EL (cell line): ENCODE results near the gene ADAMTSL1.
A peak's percentile ranks its signal among the peaks of the same experiment; 100 is the strongest.

ENCODE experiments used
- DNase-seq: peaks from one replicate; pipeline ENCODE4 v3.0.0-alpha.2; 2016

ADAMTSL1 gene

DNA sequence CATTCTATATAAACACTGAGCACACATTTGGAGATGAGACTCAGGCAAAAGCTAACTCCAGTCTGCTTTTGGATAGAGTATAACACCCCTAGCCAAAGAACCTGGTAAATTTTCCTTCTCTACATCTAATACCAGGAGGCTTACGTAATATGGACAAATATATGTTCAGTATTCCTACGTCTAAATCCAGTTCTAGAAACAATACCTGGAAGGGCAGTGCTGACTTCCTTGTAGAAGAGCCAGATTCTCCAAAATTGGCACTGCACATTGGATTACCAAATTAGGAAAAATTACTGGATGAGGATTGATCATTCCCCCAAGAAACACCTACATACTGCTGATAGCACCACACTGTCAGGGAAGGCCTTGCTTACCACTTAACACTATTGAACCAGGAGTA lies 311.7 kb downstream of the ADAMTSL1 start:
- DNase-seq, result no peak

DNA sequence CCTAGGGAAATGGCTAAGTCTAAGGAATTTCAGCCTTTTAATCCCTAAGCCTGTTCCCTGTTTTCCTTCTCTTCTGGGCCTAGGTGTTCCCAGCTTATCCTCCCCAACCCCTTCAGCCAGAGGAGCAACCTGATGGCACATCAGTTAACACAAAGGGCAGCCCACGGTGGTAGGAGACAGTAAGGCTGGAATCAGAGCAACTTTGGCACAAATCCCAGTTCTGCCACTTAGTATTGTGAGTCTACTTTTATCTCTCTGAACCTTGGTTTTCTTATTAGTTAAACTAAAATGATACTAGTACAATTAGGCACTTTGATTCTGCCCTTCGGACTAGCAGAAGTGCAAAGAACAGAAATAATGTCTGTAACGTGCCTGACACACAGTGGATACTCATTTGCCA lies 312.2 kb downstream of the ADAMTSL1 start:
- DNase-seq, result no peak

DNA sequence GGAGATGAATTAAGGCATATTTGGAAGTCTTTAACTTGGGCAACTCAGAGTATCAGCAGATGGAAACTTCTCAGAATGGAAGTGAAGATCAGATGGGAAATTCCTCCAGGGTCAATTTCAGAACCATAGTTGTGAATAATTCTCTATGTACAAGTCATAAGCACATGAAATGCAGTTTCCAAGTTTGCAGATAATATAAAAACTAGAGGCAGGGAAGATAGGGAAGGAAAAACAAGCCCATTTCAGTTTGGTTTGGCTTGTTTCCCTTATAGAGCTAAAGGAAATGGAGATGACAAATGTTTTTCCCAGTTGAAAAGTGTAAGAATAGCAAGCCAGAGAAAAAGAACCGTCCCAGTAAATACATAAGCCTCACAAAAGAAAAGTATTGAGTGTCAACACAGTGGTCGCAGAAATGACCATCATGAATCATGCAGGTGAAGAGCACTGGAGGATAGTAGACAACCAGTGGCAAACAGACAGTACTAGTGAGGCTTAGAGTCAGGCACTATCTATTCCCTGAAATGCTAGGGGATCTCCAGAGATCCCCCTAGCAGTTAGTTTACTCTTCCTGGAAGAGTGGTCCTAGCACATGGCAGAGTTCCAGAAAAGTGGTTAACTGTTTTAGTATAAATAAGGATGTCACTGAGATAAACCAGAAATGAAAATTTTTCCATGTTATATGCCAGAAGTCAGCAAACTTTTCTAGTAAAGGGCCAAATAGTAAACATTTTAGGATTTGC lies 313.1 kb downstream of the ADAMTSL1 start:
- DNase-seq, result peak; percentile 8

DNA sequence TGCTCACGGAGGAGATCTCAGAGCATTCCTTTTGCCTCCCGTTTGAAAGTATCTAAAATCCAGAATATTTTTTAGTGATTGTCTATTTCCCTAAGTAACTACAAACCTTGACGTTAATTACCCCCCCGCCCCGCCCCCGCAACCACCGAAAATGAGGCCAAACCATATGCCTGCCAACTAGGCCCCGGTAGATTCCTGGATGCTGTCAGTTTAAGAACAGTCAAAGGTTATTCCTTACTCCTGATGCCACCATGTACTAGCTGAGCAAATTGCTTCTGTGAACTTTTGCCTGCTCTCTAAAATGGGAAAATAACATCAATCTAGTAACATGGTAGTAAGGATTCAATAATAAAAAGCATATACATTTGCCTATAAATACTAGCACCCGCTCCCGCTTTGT lies 314.3 kb downstream of the ADAMTSL1 start:
- DNase-seq, result no peak

DNA sequence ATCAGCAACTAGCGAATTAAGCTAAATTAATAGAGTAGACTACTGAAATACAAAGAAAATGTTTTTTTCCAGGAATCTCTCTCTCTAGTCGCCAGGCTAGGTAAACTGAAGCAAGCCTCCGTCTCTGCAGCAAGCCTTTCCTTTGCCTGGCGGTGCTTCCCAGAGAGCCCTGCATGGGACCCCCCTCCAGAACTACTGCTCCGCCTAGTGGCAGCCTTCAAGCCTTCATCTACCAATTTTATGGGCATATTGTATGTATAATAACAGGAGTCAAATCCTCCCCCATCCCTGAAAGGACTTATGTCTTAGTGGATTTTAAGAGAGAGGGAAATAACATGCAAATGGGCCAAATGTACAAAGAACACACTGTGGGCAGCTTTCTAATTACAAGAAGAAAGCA lies 317.1 kb downstream of the ADAMTSL1 start:
- DNase-seq, result peak; percentile 8

DNA sequence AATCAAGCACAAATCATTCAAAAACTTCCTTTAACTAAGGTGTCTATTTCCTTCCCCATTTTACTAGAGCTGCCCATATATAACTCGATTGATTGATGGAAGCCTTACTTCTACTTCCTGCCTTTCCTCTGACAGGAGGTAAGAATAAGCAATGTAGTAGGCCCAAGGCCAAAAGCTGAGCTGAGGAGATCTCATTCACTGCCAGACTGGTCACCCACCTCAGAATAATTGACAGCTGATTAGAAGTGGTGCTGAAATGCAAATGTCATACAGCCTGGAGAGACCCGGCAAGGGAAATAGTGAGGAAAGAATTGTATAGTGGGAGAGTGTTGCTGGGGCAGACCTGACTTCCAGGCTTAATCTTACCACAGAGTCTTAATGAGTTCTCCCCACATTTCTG lies 319.2 kb downstream of the ADAMTSL1 start:
- no peak for DNase-seq

DNA sequence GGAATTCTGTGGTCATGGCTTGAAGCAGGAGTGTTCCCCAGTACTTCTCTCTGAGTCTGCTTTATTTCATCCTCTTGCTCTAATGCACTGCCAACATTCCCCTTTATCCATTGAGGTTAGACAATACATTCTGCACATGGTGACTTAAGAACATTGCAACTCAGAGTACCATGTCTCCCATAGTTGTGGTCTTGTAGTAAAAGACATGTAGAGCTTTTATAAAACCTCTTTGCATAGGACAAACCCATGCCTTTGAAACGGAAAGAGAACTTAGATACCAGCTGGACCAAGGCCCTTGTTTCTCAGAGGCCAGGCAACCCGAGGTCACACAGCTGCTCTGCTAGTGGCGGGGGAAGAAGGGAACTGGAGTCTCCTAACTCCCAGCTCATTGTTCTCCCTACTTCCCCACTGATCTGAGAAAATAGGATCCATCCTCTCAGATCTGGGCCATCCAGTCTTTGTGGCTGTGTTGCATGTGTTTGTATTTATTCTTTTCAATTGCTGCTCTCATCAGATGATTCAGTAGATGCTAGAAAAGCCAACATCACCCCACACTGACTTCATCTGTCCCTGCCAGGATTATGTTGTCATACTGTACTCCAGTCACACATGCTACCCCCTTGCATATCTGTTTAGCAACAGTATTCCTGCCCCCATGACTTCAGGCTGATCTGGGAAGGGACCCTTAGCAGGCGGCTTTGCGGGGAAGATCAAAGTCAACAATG lies 322.2 kb downstream of the ADAMTSL1 start:
- DNase-seq, result peak; percentile 4

DNA sequence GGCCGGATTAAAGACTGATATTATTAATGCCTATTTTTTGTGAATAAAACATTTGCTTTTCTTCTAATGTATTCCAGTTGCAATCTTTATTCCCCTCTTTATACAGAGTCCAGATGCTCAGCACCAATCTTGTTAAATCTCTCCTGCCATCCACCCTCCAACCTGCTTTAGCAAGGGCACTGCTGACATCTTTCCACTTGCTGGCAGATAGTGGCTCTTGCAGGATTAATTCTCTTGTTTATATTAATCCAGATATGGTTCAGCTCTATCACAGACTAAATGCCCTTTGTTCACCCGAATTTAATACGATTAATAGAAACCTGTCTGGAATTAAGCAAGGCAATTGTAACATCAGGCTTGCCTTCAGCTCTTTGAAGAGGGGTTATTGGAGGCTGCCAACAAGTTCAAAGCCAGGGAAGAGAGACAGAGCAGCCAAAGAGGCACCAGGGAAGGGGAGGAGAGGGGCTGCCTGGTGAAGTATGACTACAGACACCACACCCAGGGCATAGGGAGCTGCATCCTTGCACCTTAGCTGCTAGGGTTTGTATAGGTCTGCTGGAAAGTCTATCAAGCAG lies 322.8 kb downstream of the ADAMTSL1 start:
- DNase-seq, result no peak

DNA sequence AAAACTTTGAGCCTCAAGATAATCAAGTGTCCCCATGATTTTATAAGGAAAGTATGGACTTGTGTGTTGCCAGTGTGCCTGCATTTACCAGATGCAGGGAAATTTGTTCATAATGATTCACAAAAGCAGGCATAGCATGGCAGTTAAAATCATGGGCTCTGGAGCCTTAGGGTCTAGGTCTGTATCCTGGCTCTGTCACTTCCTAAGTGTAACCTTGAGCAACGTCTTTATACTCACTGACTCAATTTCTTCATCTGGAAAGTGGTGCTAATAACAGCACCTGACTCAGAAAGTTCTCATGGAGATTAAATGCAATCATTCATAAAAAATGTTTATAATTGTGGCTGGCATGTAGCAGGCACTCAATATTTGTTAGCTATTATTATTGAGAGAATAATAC lies 324.2 kb downstream of the ADAMTSL1 start:
- peak; percentile 21 for DNase-seq

DNA sequence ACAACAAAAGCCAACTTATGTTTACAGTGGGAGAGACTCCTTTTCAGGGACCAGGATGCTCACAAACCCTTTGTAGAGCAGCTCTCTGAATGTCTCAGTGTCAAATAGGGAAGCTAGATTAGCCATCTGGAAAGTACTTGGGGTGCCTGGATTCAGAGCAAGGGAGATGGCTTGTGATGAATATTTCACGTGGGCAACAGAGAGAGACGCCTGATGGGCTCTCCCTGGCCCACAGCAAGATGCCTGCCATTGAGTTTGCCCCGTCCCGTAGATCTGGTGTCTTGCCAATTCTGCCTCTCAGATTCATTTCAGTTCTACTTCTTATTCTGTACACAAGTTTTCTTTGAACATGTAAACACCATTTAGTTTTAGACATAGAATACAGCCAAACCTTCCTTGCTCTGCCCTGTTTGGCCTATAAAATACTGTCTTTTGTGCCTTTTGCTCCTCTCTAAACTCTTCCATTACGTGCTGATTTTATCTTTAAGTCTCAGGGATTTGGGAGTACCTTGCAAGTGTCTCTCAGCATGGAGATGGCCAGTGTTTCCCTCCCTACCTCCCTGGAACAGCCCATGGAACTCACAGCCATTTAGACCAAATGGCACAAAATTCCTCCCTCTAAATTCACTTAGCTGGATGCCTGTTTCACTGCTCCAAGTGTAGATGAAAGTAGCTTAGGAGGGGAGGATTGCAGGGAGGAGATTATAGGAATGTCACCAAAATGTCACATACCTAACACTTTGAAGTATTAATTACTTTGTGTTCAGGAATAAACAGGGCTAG lies 324.7 kb downstream of the ADAMTSL1 start:
- DNase-seq, result no peak

DNA sequence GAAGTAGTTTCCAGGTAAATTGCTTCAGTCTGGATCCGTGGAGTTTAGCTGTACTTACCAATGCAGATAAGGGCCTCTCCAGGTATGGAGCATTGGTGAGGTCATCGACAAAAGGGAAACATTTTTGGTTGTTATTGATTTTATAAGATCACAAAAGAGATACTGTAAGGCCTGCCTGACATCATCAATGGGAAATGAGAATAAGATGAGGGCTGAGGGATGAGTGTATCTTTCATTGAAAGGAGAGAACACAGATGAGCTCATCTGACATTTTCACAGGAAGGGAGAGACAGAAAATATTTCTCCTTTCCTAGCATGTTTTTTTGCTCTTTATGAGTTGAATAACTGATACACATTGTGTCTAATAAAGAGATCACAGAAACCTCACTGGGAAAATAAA lies 325.5 kb downstream of the ADAMTSL1 start:
- peak; percentile 18 for DNase-seq

DNA sequence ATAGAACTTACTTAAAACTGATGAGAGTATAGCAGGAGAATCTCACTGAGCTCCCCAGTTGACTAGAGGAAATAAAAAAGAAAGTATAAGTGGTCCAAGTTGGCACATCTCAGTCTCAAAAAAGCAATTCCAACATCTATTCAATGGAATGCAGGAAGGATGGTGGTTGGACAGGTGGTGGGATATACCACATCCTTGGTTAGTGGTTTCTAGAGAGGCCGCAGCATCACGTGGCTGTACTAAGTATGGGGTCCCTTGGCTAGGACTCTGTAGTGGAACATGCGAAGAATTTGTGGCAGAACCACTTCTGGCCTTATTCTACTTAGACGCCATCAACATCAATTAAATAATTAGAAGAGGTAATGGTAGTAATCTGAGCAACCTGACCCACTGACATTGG lies 326.6 kb downstream of the ADAMTSL1 start:
- DNase-seq, result no peak

DNA sequence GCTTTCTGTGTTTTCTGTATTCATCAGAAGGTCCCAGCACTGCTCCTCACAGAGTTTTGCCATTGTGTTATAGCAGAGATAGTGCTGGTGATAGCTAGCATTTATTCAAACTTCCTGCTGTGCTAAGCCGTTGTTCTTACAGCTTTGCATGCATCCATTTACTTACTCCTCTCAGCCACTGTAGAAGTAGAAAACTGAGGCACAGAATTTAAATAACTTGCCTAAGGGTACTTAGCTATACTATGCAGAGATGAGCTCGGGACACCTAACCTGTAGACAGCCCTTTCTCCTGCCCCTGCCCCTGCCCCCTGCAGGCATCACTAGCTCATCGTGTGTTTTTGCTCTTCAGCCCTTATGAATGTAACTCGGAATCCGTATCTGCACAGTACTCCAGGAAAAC lies 331.4 kb downstream of the ADAMTSL1 start:
- DNase-seq, result no peak

DNA sequence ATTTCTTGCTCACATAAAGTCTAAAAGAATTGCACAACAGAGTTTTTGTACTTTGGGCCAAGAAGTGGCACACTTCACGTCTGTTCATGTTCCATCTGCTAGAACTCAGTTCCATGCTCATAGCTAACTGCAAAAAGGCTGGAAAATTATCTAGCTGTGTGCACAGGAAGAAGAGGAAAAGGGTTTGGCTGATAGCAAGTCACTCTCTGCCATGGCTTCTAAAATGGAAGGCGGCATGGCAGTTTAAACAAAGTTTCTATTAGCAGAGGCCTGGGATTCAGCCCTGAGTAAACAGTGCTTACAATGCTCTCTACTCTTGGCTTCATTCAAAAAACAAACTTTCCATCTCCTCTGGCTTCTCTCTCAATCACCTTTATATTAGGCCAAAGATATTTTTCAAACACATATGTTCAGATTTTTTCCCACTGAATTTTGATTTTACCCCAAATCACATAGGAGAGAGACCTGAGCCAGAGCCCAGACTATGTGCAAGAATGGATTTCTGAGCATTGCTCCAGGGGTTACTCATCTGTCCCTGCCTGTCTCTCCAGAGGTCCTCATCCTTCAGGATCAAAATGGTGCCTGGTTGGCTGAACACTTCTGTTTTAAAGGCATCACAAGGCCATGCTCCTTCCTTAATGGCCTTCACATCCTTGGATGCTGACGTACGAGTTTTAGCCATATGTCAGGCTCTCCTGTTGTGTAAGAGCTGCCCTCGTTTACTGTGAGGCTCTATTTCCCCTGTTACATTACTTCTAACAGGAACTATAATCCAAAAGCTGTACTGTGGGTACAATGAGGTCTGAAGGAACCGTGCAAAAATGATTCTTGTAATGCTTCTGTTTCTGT lies 332.5 kb downstream of the ADAMTSL1 start:
- no peak for DNase-seq

DNA sequence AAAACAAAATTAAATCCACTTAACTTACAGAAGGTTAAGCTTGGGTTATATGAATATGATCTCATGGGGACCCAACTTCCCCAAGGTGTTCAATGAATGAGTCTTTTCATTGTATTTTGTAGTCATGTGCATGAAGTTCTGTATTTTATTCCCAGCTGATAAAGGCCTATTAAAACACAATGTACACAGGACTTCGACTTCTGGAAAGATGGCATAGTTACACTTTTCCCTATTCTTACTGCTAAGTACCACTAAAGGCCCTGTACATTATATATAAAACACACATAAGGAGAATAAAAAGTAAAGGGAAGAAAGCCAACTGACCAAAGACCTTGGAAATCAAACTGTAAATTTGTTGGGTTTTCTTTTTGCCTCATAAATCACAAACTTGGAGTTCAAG lies 336.6 kb downstream of the ADAMTSL1 start:
- DNase-seq, result no peak

DNA sequence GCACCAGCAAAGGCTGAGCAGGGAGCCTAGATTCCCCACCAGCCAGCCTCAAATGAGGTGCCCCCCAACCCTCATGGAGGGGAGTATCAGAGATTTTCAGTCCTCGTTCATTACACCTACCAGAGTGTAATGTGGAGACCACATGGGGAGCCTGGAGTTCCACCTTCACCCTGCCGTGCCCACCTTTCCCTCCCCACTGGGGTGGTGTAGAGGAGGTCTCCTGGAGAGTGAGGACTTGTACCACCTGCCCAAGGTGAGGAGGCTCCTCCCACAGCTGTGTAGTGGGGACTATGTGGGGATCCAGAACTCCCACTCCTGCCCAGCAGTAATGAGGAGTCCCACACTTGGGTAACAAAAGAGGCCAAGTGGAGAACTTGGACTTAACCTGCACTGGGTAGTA lies 337.2 kb downstream of the ADAMTSL1 start:
- no peak for DNase-seq

DNA sequence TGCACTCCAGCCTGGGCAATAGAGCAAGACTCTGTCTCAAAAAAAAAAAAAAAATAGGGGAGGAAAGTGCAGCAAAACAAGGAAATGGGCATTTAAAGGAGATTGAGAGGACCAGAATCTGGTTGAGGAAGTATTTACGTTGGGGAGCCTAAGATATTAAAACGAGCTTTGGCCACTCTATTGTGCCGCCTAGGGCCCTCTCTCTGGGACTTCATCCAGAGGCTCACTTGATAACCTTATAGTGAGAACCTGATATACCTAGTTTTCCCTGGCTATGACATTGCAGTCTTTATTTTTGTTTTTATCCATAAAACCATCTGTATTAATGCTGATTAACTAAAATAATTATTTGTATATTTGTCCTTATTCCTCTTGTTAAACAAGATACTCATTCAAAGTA lies 345.5 kb downstream of the ADAMTSL1 start:
- DNase-seq, result no peak

DNA sequence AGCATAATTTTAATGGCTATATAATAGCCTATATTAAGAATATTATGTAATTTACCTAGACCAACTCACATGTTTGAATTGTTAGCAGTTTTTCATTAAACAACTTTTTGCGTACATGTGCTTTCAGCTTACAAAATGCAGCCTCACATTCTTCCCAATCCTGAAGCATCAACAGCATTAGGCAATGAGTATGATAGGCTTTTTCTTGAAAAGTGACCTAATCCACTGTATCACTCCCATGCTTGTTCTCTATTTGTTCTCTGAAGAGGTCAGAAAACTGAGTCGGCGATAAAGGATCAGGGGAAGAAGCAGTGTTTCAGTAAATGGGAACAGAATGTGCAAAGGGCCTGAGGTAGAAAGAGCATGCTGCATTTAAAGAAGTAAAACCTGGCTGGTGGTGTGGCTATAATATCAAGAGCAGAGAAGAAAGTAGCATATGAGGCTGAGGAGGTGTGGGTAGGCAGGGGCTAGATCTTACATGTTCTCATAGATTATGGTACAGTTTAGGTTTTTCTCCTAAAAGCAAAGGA lies 346.7 kb downstream of the ADAMTSL1 start:
- no peak for DNase-seq

DNA sequence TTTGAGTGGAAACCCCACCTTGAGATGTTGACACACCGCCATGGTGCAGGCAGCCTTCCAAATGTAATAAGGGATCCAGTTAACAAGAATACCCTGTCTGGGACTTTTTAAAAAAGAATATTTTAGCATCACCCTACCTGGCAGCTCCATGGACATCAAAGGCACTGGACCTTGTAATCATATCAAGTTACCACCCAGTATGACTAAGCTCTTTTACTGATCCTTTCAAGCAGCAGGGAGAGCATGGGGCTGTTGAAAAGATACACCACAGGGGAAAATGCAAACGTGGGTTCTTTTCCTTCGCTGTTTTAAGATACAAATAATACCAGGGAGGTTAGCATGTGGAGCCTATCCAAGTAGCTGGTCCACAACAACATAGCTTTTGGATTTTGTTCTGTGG lies 347.8 kb downstream of the ADAMTSL1 start:
- no peak for DNase-seq

DNA sequence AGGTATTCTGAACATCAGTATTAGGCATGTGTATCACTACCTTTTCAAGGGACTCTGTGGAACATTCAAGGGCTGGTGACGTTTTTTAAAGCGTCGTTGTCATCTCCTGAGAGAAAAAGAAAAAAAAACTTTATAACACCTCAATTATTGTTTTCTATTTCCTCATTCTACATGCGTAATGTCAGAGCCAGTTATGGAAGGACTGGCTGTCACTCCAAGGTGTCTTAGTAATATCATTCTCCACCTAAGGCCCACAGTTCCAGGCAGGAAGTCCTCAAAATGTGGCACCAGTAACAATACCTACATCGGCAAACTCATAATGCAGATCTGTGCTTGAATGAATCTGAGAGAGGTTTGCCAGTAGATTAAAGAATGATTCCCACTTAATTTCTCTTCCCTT lies 348.9 kb downstream of the ADAMTSL1 start:
- no peak for DNase-seq

DNA sequence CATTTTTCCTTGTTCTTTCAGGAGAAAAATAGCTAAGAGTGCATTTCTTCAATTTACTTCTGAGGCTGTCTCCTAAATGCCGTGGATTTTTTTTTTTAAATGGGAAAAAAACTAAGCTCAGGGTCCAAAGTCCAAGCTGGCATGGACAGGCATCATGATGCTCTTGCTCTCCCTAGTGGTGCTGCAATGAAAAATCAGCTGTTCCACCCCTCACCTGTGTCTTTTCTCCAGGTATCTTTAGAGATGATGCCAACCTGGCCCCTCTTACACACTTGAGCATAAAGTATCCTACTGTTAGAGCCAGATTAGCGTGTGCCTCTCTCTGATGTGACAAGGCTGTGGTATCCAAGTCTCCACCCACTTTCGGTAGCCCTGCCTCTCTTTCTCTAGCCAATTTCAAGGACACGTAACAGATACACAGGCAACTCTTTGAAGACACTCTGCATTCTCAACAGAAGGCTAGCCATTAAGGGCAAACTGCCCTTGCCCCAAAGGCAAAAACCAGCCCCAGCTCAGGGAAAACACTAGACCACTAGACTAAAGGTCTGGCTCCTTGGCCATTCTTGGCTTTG lies 350.2 kb downstream of the ADAMTSL1 start:
- DNase-seq, result no peak

DNA sequence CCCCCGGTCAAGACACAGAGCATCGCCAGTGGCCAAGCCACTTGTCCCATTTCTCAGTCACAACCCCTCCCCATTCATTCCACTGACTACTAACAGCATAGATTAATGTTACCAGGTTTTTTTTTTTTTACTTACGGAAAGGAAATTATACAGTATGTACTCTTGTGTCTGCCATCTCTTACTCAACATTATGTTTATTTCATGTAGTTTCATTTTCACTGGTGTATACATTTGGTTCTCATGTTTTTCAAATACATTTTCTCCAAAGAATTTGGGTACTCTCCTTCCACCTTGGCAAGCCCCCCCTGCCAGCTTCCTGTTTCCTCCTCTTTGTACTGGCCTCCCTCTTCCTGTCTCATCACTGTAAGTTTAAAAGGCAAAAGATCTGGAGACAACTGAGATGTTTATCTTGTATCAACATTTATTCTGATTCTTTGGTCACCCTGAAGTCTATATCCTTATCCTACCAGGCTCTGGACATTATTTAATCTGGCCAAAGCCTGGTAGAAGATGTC lies 351.8 kb downstream of the ADAMTSL1 start:
- no peak for DNase-seq
